ENCODE results near the gene STXBP6. TPM values are rescaled to one million over a fixed set of nuclear protein-coding genes. Genes with fewer than 3 reads are reported as not detected.
A peak's percentile ranks its signal among the peaks of the same experiment; 100 is the strongest.

The STXBP6 gene
- total RNA-seq, 1 experiment from 2014 or later, result 32.2 TPM

- BruUV-seq (replicated peaks), result no TSS peak
- H3K27me3 ChIP-seq (replicated peaks; ENCODE audit: control insufficient read depth, insufficient read depth, low read length), result no peaks in the 10 kb centered on the region
- H3K27me3 Mint-ChIP-seq (ENCODE audit: insufficient read depth, unreplicated experiment), result no peaks in the 10 kb centered on the region
- H3K4me1 ChIP-seq, result peaks cover 47% of the 10 kb centered on the region
- no peak overlapping the region for H3K4me3 ChIP-seq (ENCODE audit: low read depth, low read length)
- intact Hi-C loops (cut with micrococcal nuclease; ENCODE audit: unreplicated experiment), result no loop called here
- ChIA-PET CTCF (no interaction called here), POLR2A (no interaction called here)
- no peaks in the 10 kb centered on the region for H3K9me3 ChIP-seq
- no peaks in the 10 kb centered on the region for H3K9me3 Mint-ChIP-seq (ENCODE audit: unreplicated experiment)
- H3K36me3 Mint-ChIP-seq (ENCODE audit: insufficient read depth, unreplicated experiment), result peaks cover 22% of the 10 kb centered on the region
- no peak overlapping the region for H3K4me3 Mint-ChIP-seq (ENCODE audit: unreplicated experiment)
- DNase-seq, result no peak
- peaks cover 45% of the 10 kb centered on the region for H3K4me1 Mint-ChIP-seq (ENCODE audit: low read depth, unreplicated experiment)
- no peaks in the 10 kb centered on the region for H3K36me3 ChIP-seq (ENCODE audit: control insufficient read depth, insufficient read depth, low read length)
- no peak for TF ChIP-seq CTCF (IDR thresholded peaks at IDR 0.05; ENCODE audit: insufficient read depth in 1 of 2, low read depth in 1 of 2, low read length in 1 of 2, severe bottlenecking in 1 of 2, unreplicated experiment in 1 of 2)
- H3K27ac Mint-ChIP-seq (ENCODE audit: unreplicated experiment), result no peak overlapping the region
Observed at GRCh38 chr14:24956104-24956503, 93.8 kb downstream of the STXBP6 start.

GRCh38 chr14:24954700-24955037 lies 95.3 kb downstream of the STXBP6 start:
- ChIA-PET POLR2A (no interaction called here), CTCF (interaction anchor here (0.8 kb wide), 1 partner anchor 137 kb away, joined by 3 read pairs; no protein-coding TSS in a partner anchor)
- H3K36me3 Mint-ChIP-seq (ENCODE audit: insufficient read depth, unreplicated experiment), result peaks cover 16% of the 10 kb centered on the region
- no peak for TF ChIP-seq CTCF (IDR thresholded peaks at IDR 0.05; ENCODE audit: insufficient read depth in 1 of 2, low read depth in 1 of 2, low read length in 1 of 2, severe bottlenecking in 1 of 2, unreplicated experiment in 1 of 2)
- H3K4me1 Mint-ChIP-seq (ENCODE audit: low read depth, unreplicated experiment), result peaks cover 38% of the 10 kb centered on the region
- Histone ChIP-seq H3K9me3 (no peaks in the 10 kb centered on the region), H3K27me3 (replicated peaks; ENCODE audit: control insufficient read depth, insufficient read depth, low read length) (no peaks in the 10 kb centered on the region), H3K4me3 (ENCODE audit: low read depth, low read length) (no peak overlapping the region), H3K36me3 (ENCODE audit: control insufficient read depth, insufficient read depth, low read length) (no peaks in the 10 kb centered on the region), H3K4me1 (peaks cover 36% of the 10 kb centered on the region)
- no peak overlapping the region for H3K4me3 Mint-ChIP-seq (ENCODE audit: unreplicated experiment)
- no peak for DNase-seq
- no TSS peak for BruUV-seq (replicated peaks)
- intact Hi-C loops (cut with micrococcal nuclease; ENCODE audit: unreplicated experiment), result loop anchor here (5.0 kb wide), 1 partner anchor 137 kb away; no protein-coding TSS in a partner anchor
- H3K27me3 Mint-ChIP-seq (ENCODE audit: insufficient read depth, unreplicated experiment), result no peaks in the 10 kb centered on the region
- no peaks in the 10 kb centered on the region for H3K9me3 Mint-ChIP-seq (ENCODE audit: unreplicated experiment)
- no peak overlapping the region for H3K27ac Mint-ChIP-seq (ENCODE audit: unreplicated experiment)

GRCh38 chr14:24954037-24954699 lies 95.8 kb downstream of the STXBP6 start:
- no TSS peak for BruUV-seq (replicated peaks)
- ChIA-PET CTCF (interaction anchor here (0.8 kb wide), 1 partner anchor 136 kb away, joined by 3 read pairs; no protein-coding TSS in a partner anchor), POLR2A (no interaction called here)
- intact Hi-C loops (cut with micrococcal nuclease; ENCODE audit: unreplicated experiment), result loop anchor here (5.0 kb wide), 1 partner anchor 137 kb away; no protein-coding TSS in a partner anchor
- no peaks in the 10 kb centered on the region for H3K9me3 ChIP-seq
- no peak for DNase-seq
- TF ChIP-seq CTCF (IDR thresholded peaks at IDR 0.05; ENCODE audit: insufficient read depth in 1 of 2, low read depth in 1 of 2, low read length in 1 of 2, severe bottlenecking in 1 of 2, unreplicated experiment in 1 of 2), result no peak
- Mint-ChIP-seq H3K27ac (ENCODE audit: unreplicated experiment) (peak overlapping the region; percentile 51), H3K4me1 (ENCODE audit: low read depth, unreplicated experiment) (peaks cover 35% of the 10 kb centered on the region), H3K9me3 (ENCODE audit: unreplicated experiment) (no peaks in the 10 kb centered on the region), H3K27me3 (ENCODE audit: insufficient read depth, unreplicated experiment) (no peaks in the 10 kb centered on the region), H3K36me3 (ENCODE audit: insufficient read depth, unreplicated experiment) (peaks cover 16% of the 10 kb centered on the region), H3K4me3 (ENCODE audit: unreplicated experiment) (no peak overlapping the region)
- peaks cover 31% of the 10 kb centered on the region for H3K4me1 ChIP-seq
- H3K27me3 ChIP-seq (replicated peaks; ENCODE audit: control insufficient read depth, insufficient read depth, low read length), result no peaks in the 10 kb centered on the region
- H3K36me3 ChIP-seq (ENCODE audit: control insufficient read depth, insufficient read depth, low read length), result no peaks in the 10 kb centered on the region
- H3K4me3 ChIP-seq (ENCODE audit: low read depth, low read length), result no peak overlapping the region

Measured in Caco-2 (cell line).